Common myeloid progenitor, CD34-positive (primary cell): Measurements from ENCODE around the gene RAB33B.

Source experiments
- CTCF ChIA-PET: fragments of 350-600 bp; sonication (Branson Sonifier 250); formaldehyde crosslinking; loops from one replicate; lab custom pipeline; 2021; ENCODE audit warnings: antibody characterized with exemption; lab: Charles Lee
- POLR2A ChIA-PET: fragments of 350-600 bp; sonication (Branson Sonifier 250); formaldehyde crosslinking; loops from one replicate; lab custom pipeline; 2021; ENCODE audit warnings: antibody characterized with exemption; lab: Charles Lee
- DNase-seq, 3 donors: peaks; one replicate each; pipeline versions ENCODE4 v3.0.0 to v3.0.0-alpha.2; 2013
- H3K27ac ChIP-seq, 2 experiments: 1 replicate in 1 of 2; 2 replicates in 1 of 2; pipeline ENCODE4 v1.7.0; 2013; ENCODE audit warnings: inconsistent platforms in 2 of 2, low read length in 2 of 2, mild to moderate bottlenecking in 2 of 2, low read depth in 1 of 2, moderate library complexity in 1 of 2; ENCODE audit not compliant: severe bottlenecking in 2 of 2, insufficient read depth in 1 of 2, poor library complexity in 1 of 2
- H3K27me3 ChIP-seq, 5 experiments: replicated peaks in 2 of 5; 1 replicate in 3 of 5; 2 replicates in 2 of 5; pipeline versions ENCODE4 v1.6.1 to v1.7.0; 2013; ENCODE audit warnings: low read length in 4 of 5, mild to moderate bottlenecking in 2 of 5, moderate library complexity in 2 of 5, inconsistent platforms in 1 of 5; ENCODE audit not compliant: insufficient read depth in 5 of 5, control insufficient read depth in 4 of 5
- H3K36me3 ChIP-seq, 4 experiments: 1 replicate in 2 of 4; 2 replicates in 2 of 4; pipeline versions ENCODE4 v1.6.1 to v1.7.0; 2013; ENCODE audit warnings: low read length in 3 of 4, control low read depth in 1 of 4, mild to moderate bottlenecking in 1 of 4; ENCODE audit not compliant: control insufficient read depth in 4 of 4, insufficient read depth in 4 of 4
- H3K4me1 ChIP-seq, 4 experiments: 1 replicate in 3 of 4; 2 replicates in 1 of 4; pipeline versions ENCODE4 v1.6.1 to v1.7.1; 2013; ENCODE audit warnings: low read length in 3 of 4, mild to moderate bottlenecking in 3 of 4, control low read depth in 1 of 4, inconsistent platforms in 1 of 4, moderate library complexity in 1 of 4; ENCODE audit not compliant: control insufficient read depth in 4 of 4, insufficient read depth in 4 of 4; ENCODE audit errors: control extremely low read depth in 1 of 4
- H3K4me3 ChIP-seq, 7 experiments: 1 replicate in 4 of 7; 2 replicates in 3 of 7; pipeline versions ENCODE4 v1.5.1 to v1.7.0; 2013; ENCODE audit warnings: mild to moderate bottlenecking in 7 of 7, low read length in 6 of 7, moderate library complexity in 6 of 7, inconsistent platforms in 2 of 7, low read depth in 2 of 7, control low read depth in 1 of 7; ENCODE audit not compliant: insufficient read depth in 4 of 7, control insufficient read depth in 1 of 7; ENCODE audit errors: extremely low read depth in 1 of 7
- H3K9me3 ChIP-seq, 5 experiments: 1 replicate in 4 of 5; 2 replicates in 1 of 5; pipeline versions ENCODE4 v1.6.1 to v1.7.1; 2013; ENCODE audit warnings: low read length in 4 of 5, mild to moderate bottlenecking in 2 of 5, inconsistent platforms in 1 of 5, low read depth in 1 of 5, moderate library complexity in 1 of 5; ENCODE audit not compliant: control insufficient read depth in 4 of 5, insufficient read depth in 2 of 5; ENCODE audit errors: control extremely low read depth in 1 of 5
- WGBS: methylation state at CpG from one replicate; pipeline ENCODE4 v1.1.5; 2013; ENCODE audit not compliant: insufficient coverage; 5-methylcytosine and 5-hydroxymethylcytosine counted together

The RAB33B gene

GRCh38 chr4:139469869-139470268, 15.9 kb downstream of the RAB33B start:
- Histone ChIP-seq H3K27me3 (no peaks in the 10 kb centered on the region), H3K9me3 (peaks cover 0 to 38% (median 6%) of the 10 kb centered on the region in 5 experiments), H3K36me3 (peaks cover 8 to 20% (median 12%) of the 10 kb centered on the region in 4 experiments), H3K4me3 (no peak overlapping the region), H3K4me1 (no peaks in the 10 kb centered on the region), H3K27ac (no peak overlapping the region)
- ChIA-PET POLR2A (no interaction called here), CTCF (interaction anchor here (0.8 to 1.7 kb wide), 2 partner anchors 10 to 14 kb away, joined by 3 to 6 read pairs; no protein-coding TSS in a partner anchor)
- 89% methylated on average over 1 of the region's 1 CpG for WGBS
- DNase-seq, result no peak

DNA sequence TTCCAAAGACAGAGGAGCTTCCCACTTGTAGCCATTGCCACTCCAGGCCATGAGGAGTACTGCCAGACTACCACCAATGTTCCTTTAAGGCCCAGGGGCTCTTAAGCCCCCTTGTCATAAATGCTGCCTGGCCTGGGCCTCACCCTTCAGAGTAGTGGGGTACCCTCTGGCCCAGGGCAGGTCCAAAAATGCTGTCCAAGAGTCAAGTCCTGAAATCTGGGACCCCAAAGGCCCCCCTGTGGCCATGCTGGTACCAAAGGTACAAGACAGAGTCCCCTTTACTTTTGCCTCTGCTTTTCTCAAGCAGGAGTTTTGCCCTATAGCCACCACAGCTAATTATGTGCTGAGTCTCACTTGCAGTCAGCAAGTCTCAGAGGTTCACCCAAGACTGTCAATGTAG, 16.4 kb downstream of the RAB33B start:
- peaks cover 8 to 20% (median 12%) of the 10 kb centered on the region in 4 experiments for H3K36me3 ChIP-seq
- H3K4me1 ChIP-seq, result no peaks in the 10 kb centered on the region
- DNase-seq, result no peak
- H3K27me3 ChIP-seq, result no peaks in the 10 kb centered on the region
- POLR2A ChIA-PET, result no interaction called here
- no peak overlapping the region for H3K4me3 ChIP-seq
- H3K9me3 ChIP-seq, result peaks cover 0 to 38% (median 6%) of the 10 kb centered on the region in 5 experiments
- H3K27ac ChIP-seq, result no peak overlapping the region
- CTCF ChIA-PET, result interaction anchor here (0.8 to 1.7 kb wide), 2 partner anchors 10 to 54 kb away, joined by 3 to 4 read pairs; no protein-coding TSS in a partner anchor

DNA sequence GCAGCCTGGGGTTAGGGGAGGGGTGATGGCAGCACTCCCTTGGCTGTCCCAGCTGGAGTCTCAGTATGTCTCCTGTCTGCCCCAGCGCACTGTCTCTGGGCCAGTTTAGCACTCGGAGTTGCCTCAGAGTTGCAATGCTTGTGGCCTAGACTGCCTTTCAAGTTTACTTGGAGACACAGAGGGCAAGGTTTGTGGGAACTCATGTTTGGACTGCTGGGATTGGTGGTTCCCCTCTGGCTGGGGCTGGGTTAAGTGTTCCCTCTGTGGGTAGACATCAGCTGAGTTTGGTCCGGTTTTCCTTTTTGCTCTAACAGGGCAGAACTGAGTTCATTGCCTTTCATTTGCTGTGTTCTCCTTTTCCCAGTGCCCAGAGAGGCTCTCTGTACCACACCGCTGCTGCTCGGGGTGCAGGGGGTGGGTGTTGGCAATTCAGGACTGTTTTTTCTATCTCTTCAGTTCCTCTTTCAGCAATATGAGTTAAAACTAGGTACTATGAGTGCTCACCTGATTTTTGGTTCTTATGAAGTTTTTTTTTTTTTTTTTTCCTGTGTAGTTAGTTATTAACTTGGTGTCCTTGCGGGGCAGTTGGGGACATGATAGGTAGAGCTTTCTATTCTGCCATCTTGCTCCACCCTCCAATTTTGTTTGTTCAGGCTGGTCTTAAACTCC, 17.2 kb downstream of the RAB33B start:
- Histone ChIP-seq H3K27me3 (no peaks in the 10 kb centered on the region), H3K4me3 (no peak overlapping the region), H3K36me3 (peaks cover 8 to 20% (median 12%) of the 10 kb centered on the region in 4 experiments), H3K4me1 (no peaks in the 10 kb centered on the region), H3K9me3 (peaks cover 0 to 38% (median 6%) of the 10 kb centered on the region in 5 experiments), H3K27ac (no peak overlapping the region)
- 100% methylated on average over 1 of the region's 6 CpGs for WGBS
- POLR2A ChIA-PET, result no interaction called here
- CTCF ChIA-PET, result interaction anchor here (0.9 to 1.7 kb wide), 3 partner anchors 16 to 176 kb away, joined by 3 to 4 read pairs (median 4); no protein-coding TSS in a partner anchor
- no peak for DNase-seq

DNA sequence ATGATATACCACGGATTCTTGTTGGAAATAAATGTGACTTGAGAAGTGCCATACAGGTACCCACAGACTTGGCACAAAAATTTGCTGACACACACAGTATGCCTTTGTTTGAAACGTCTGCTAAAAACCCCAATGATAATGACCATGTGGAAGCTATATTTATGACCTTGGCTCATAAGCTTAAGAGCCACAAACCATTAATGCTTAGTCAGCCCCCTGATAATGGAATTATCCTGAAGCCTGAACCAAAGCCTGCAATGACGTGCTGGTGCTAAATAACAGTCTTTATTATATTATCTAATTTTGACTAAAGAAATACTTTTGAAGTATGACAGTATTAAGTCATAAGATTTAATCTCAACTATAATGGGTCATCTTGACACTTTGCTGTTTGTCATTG, 18.9 kb downstream of the RAB33B start:
- POLR2A ChIA-PET, result no interaction called here
- WGBS, result 88% methylated on average over 2 of the region's 3 CpGs
- DNase-seq, result no peak
- peaks cover 0 to 35% (median 6%) of the 10 kb centered on the region in 5 experiments for H3K9me3 ChIP-seq
- no peaks in the 10 kb centered on the region for H3K27me3 ChIP-seq
- H3K36me3 ChIP-seq, result peaks cover 10 to 20% (median 13%) of the 10 kb centered on the region in 4 experiments
- H3K27ac ChIP-seq, result no peak overlapping the region
- H3K4me3 ChIP-seq, result no peak overlapping the region
- CTCF ChIA-PET, result interaction anchor here (1.6 kb wide), 1 partner anchor 31 kb away, joined by 4 read pairs; no protein-coding TSS in a partner anchor
- no peaks in the 10 kb centered on the region for H3K4me1 ChIP-seq

DNA sequence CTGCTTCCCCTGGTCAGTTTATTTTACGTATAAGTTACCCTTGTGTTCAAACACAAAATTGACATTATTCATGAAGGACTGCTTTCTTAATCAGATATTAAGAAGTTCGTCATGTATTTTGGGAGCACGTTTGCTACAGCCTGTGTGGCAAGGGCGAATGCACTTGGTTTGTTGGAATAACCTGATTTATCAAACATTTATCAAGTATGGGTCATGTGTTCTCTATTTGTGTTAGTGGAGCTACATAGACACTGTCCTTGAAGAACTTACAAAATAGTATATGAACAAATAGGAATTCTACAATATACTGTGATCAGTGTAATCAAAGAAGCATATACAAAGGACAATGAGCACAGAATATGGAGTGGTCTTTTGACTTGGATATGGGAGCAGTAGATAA, 22.4 kb downstream of the RAB33B start:
- CTCF ChIA-PET, result interaction anchor here (1.1 kb wide), 3 partner anchors 12 to 43 kb away, joined by 3 to 4 read pairs (median 4); no protein-coding TSS in a partner anchor
- Histone ChIP-seq H3K27me3 (no peaks in the 10 kb centered on the region), H3K4me3 (no peak overlapping the region), H3K27ac (no peak overlapping the region), H3K4me1 (no peaks in the 10 kb centered on the region), H3K36me3 (peaks cover 10 to 18% (median 13%) of the 10 kb centered on the region in 4 experiments), H3K9me3 (peaks cover 0 to 7% (median 0%) of the 10 kb centered on the region in 5 experiments)
- WGBS, result no CpG with 5 or more reads among the region's 4 CpGs
- POLR2A ChIA-PET, result no interaction called here
- no peak for DNase-seq

DNA sequence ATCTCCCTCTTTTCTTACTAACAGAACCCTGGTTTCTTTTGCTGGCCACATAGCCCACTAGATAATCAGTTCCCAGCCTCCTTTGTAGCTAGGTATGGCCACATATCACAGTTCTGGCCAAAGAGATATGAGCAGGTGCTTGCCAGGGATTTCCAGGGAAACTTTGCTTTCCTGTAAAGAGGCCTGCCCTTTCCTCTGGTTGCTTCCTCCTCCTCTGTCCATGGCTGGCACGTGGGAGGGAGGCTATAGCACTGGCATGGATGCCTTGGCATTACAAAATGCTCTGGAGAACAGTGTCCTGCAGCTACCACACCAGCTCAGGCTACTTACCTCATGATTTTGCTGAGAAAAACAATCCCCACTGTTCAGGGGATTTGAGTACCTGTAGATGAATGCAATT, 27.5 kb downstream of the RAB33B start:
- no peaks in the 10 kb centered on the region for H3K9me3 ChIP-seq
- H3K4me1 ChIP-seq, result peaks cover 0 to 2% (median 0%) of the 10 kb centered on the region in 4 experiments
- no peak for DNase-seq
- 67% methylated on average over 1 of the region's 1 CpG for WGBS
- ChIA-PET CTCF (interaction anchor here (4.0 kb wide), 1 partner anchor 16 kb away, joined by 19 read pairs; no protein-coding TSS in a partner anchor), POLR2A (no interaction called here)
- H3K36me3 ChIP-seq, result peaks cover 0 to 2% (median under 1%) of the 10 kb centered on the region in 4 experiments
- no peak overlapping the region for H3K4me3 ChIP-seq
- no peaks in the 10 kb centered on the region for H3K27me3 ChIP-seq
- no peak overlapping the region for H3K27ac ChIP-seq

- ChIA-PET POLR2A (no interaction called here), CTCF (interaction anchor here (1.4 to 4.0 kb wide), 3 partner anchors 14 to 64 kb away, joined by 3 to 19 read pairs (median 6); no protein-coding TSS in a partner anchor)
- no peaks in the 10 kb centered on the region for H3K36me3 ChIP-seq
- no peak overlapping the region for H3K27ac ChIP-seq
- H3K4me3 ChIP-seq, result no peak overlapping the region
- H3K27me3 ChIP-seq, result no peaks in the 10 kb centered on the region
- DNase-seq, result no peak
- H3K9me3 ChIP-seq, result no peaks in the 10 kb centered on the region
- WGBS, result no CpG with 5 or more reads among the region's 3 CpGs
- H3K4me1 ChIP-seq, result peaks cover 0 to 2% (median 0%) of the 10 kb centered on the region in 4 experiments
Observed at GRCh38 chr4:139483000-139483399, 29.1 kb downstream of the RAB33B start.
